ENCODE measurements around the gene RCAN1.

GRCh38 chr21:34536820-34537219, 78.1 kb downstream of the RCAN1 start:
- TF ChIP-seq POLR2AphosphoS5 (IDR thresholded peaks at IDR 0.05) (no peak), CTCF (IDR thresholded peaks at IDR 0.05) (no peak)
